HepG2 (cell line): ENCODE measurements around the gene FBXO11. TPM values are rescaled to one million over a fixed set of nuclear protein-coding genes. Genes with fewer than 3 reads are reported as not detected.

Experiments
- ATAC-seq: fragments of 200-7000 bp; cut with Tn5 transposase; 3 replicates; pipeline ENCODE4 v1.9.1; 2020; ENCODE audit warnings: mild to moderate bottlenecking, moderate library complexity
- BruUV-seq: library from RNA; stranded (reverse); fragments of 400-500 nt; replicated peaks from 2 replicates; lab custom pipeline; 2021; lab: Mats Ljungman, UMichigan
- CTCF ChIA-PET: fragments of 300-600 bp; formaldehyde crosslinking; extraction: SDS; loops from one replicate; lab custom pipeline; 2021; ENCODE audit warnings: low total read pairs, inconsistent platforms, low intra/inter-chr PET ratio; lab: Yijun Ruan, JAX
- POLR2A ChIA-PET: fragments of 350-600 bp; sonication (Branson Sonifier 250); formaldehyde crosslinking; loops from one replicate; lab custom pipeline; 2020; ENCODE audit warnings: antibody characterized with exemption, inconsistent platforms; lab: Yijun Ruan, JAX
- DNase-seq: peaks from one replicate; pipeline ENCODE4 v3.0.0-alpha.2; 2015; ENCODE audit warnings: low spot score
- FAIRE-seq: peaks from 3 replicates; lab custom pipeline; 2011; peaks lifted over from hg19 to GRCh38; lab: Jason Lieb, UNC
- H2AFZ ChIP-seq: one replicate; pipeline ENCODE4 v1.6.1; 2011; ENCODE audit warnings: low read length, inconsistent platforms
- H3K27ac ChIP-seq: fragments of 300-600 bp; 3 replicates; pipeline ENCODE4 v1.8.0; 2011; ENCODE audit warnings: mixed run types, mild to moderate bottlenecking, mixed read lengths, low read length, inconsistent platforms; ENCODE audit not compliant: insufficient read depth; ENCODE audit errors: extremely low read length
- H3K27me3 ChIP-seq, 2 experiments: fragments of 200-600 bp in 1 of 2; 2 replicates in 1 of 2; 3 replicates in 1 of 2; pipeline versions ENCODE4 v1.6.0 to v1.8.0; 2011; ENCODE audit warnings: low read length in 2 of 2, mild to moderate bottlenecking in 2 of 2, moderate library complexity in 2 of 2, inconsistent platforms in 1 of 2; ENCODE audit not compliant: insufficient read depth in 2 of 2, control insufficient read depth in 1 of 2
- H3K36me3 ChIP-seq, 2 experiments: fragments of 200-600 bp in 1 of 2; replicated peaks in 1 of 2; 2 replicates in 1 of 2; 3 replicates in 1 of 2; pipeline versions ENCODE4 v1.5.1 to v1.8.0; 2011; ENCODE audit warnings: low read length in 2 of 2, inconsistent platforms in 1 of 2; ENCODE audit not compliant: insufficient read depth in 2 of 2, control insufficient read depth in 1 of 2
- H3K4me1 ChIP-seq: 2 replicates; pipeline ENCODE4 v1.5.1; 2012; ENCODE audit warnings: low read length, inconsistent platforms; ENCODE audit not compliant: insufficient read depth
- H3K4me2 ChIP-seq: 2 replicates; pipeline ENCODE4 v1.6.0; 2011; ENCODE audit warnings: low read depth, low read length, inconsistent platforms
- H3K4me3 ChIP-seq, 3 experiments: fragments of 200-600 bp in 1 of 3; sonication (generic), shearing (Covaris generic) in 1 of 3; replicated peaks in 1 of 3; 2 replicates each; pipeline ENCODE4 v1.5.1; 2011 to 2016; ENCODE audit warnings: low read length in 3 of 3, inconsistent platforms in 2 of 3, low read depth in 2 of 3, mild to moderate bottlenecking in 2 of 3, control low read depth in 1 of 3, mixed read lengths in 1 of 3; ENCODE audit not compliant: insufficient read depth in 1 of 3
- H3K79me2 ChIP-seq: one replicate; pipeline ENCODE4 v1.6.1; 2011; ENCODE audit warnings: low read length, inconsistent platforms; ENCODE audit not compliant: insufficient read depth
- H3K9ac ChIP-seq: 2 replicates; pipeline ENCODE4 v1.6.0; 2011; ENCODE audit warnings: mild to moderate bottlenecking, low read depth, low read length, inconsistent platforms; ENCODE audit not compliant: insufficient read depth
- H3K9me3 ChIP-seq: 2 replicates; pipeline ENCODE4 v1.5.1; 2012; ENCODE audit warnings: mild to moderate bottlenecking, low read length
- H4K20me1 ChIP-seq: 2 replicates; pipeline ENCODE4 v1.6.0; 2011; ENCODE audit warnings: inconsistent platforms, mild to moderate bottlenecking, low read length, moderate library complexity; ENCODE audit not compliant: insufficient read depth
- ELF1 ChIP-seq: sonication (generic); formaldehyde crosslinking; IDR thresholded peaks from 2 replicates; pipeline ENCODE4 v1.4.0; 2020; ENCODE audit warnings: missing genetic modification reagents
- FOSL2 ChIP-seq: sonication (generic); formaldehyde crosslinking; IDR thresholded peaks from 2 replicates; pipeline ENCODE4 v1.4.0; 2020; ENCODE audit warnings: missing genetic modification reagents
- FOXJ3 ChIP-seq: sonication (generic); formaldehyde crosslinking; IDR thresholded peaks from 2 replicates; pipeline ENCODE4 v1.4.0; 2020; ENCODE audit warnings: missing genetic modification reagents, mild to moderate bottlenecking, borderline replicate concordance
- FOXO1 ChIP-seq: sonication (generic); formaldehyde crosslinking; IDR thresholded peaks from 2 replicates; pipeline ENCODE4 v1.4.0; 2020; ENCODE audit warnings: missing genetic modification reagents
- FOXP1 ChIP-seq, 2 experiments: fragments of 450-650 bp in 1 of 2; IDR thresholded peaks; 2 replicates each; pipeline ENCODE4 v1.6.1; 2017 to 2018; ENCODE audit warnings: antibody characterized with exemption in 1 of 2
- HDAC2 ChIP-seq: sonication (generic); formaldehyde crosslinking; IDR thresholded peaks from 2 replicates; pipeline ENCODE4 v1.4.0; 2020; ENCODE audit warnings: missing genetic modification reagents
- HNRNPH1 ChIP-seq: fragments of 200-400 bp; formaldehyde crosslinking; optimal IDR thresholded peaks from 2 replicates; pipeline ENCODE3; 2017; ENCODE audit warnings: mild to moderate bottlenecking, low read depth, low read length
- IKZF4 ChIP-seq: sonication (generic); formaldehyde crosslinking; IDR thresholded peaks from 2 replicates; pipeline ENCODE4 v1.5.1; 2020; ENCODE audit warnings: borderline replicate concordance, mild to moderate bottlenecking, low read depth, missing genetic modification reagents; ENCODE audit errors: not compliant biosample characterization
- IRX3 ChIP-seq: sonication (generic); formaldehyde crosslinking; IDR thresholded peaks from 2 replicates; pipeline ENCODE4 v1.8.1; 2023; ENCODE audit warnings: mild to moderate bottlenecking, low read depth, missing genetic modification reagents, borderline replicate concordance
- ZNF879 ChIP-seq: sonication (generic); formaldehyde crosslinking; IDR thresholded peaks from 2 replicates; pipeline ENCODE4 v1.8.1; 2023; ENCODE audit warnings: missing genetic modification reagents
- WGBS: methylation state at CpG from one replicate; pipeline ENCODE4 v1.1.6; 2017; ENCODE audit warnings: low lambda C conversion rate; 5-methylcytosine and 5-hydroxymethylcytosine counted together
- in situ Hi-C: cut with HindIII; loops from 2 replicates; pipeline ENCODE4 v1.10.0; 2017; ENCODE audit warnings: low pct_unique_long_range_greater_than_20kb; ENCODE audit not compliant: extremely low pct_ligation_motif_present
- intact Hi-C: fragments of 100-400 bp; cut with micrococcal nuclease; formaldehyde crosslinking; loops from one replicate; pipeline ENCODE4 v1.10.0; 2022; ENCODE audit not compliant: unreplicated experiment
- polyA plus RNA-seq, 8 experiments: library from polyadenylated mRNA; depleted of rRNA in 3 of 8; stranded (reverse) in 7 of 8; unstranded in 1 of 8; fragments of >200 nt; fragmentation: Illumina TruSeq in 4 of 8; extraction: Trizol in 4 of 8; gene quantifications; 2 replicates each; pipeline versions ENCODE4 v1.2.1 to v1.2.3, GENCODE V29; 2011 to 2016; ENCODE audit warnings: low read depth in 4 of 8, missing spikeins in 1 of 8, mixed read lengths in 1 of 8; ENCODE audit not compliant: insufficient read depth in 1 of 8
- total RNA-seq, 5 experiments: library from RNA; depleted of rRNA; stranded (reverse); fragments of >200 nt; fragmentation: Illumina TruSeq; extraction: Trizol; gene quantifications; 2 replicates each; pipeline ENCODE4 v1.2.3, GENCODE V29; 2016; ENCODE audit warnings: low read depth in 1 of 5
- TF ChIP-seq, protein P1 (sequence below): sonication (generic); formaldehyde crosslinking; IDR thresholded peaks from 2 replicates; pipeline ENCODE4 v1.8.0; 2022; ENCODE audit warnings: missing genetic modification reagents, low read depth, mild to moderate bottlenecking, borderline replicate concordance
- TF ChIP-seq, protein P2 (sequence below): sonication (generic); formaldehyde crosslinking; IDR thresholded peaks from 2 replicates; pipeline ENCODE4 v1.4.0; 2020; ENCODE audit warnings: missing genetic modification reagents
- TF ChIP-seq, protein P3 (sequence below): sonication (generic); formaldehyde crosslinking; IDR thresholded peaks from 2 replicates; pipeline ENCODE4 v1.4.0; 2020; ENCODE audit warnings: missing genetic modification reagents, mild to moderate bottlenecking, borderline replicate concordance

FBXO11 gene
- total and polyA plus RNA-seq, 2 of the 13 experiments (the other 11 are each of a cell fraction or from before 2014, with no cell fraction given), result 27.9 to 47.6 TPM

DNA sequence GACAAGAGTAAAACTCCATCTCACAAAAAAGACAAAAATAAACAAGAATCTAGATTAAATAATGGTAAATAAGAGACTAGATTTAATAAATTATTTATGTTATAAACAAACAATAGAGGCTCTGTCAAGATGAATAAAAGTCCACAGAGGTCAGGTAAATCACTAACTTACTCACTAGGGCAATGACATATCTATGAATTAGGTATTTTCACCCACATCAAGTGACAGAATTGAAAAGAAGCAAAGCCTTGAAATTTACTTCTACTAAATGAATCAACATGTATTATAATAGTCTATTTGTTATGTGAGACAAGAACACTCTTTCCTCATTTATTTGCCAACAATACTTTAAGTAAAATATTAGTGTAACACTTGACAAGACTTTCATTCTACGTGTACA, 41.7 kb downstream of the FBXO11 start:
- H3K4me3 ChIP-seq, result no peak overlapping the region
- in situ Hi-C loops (no loop called here), intact Hi-C loops (no loop called here)
- H3K4me1 ChIP-seq, result peaks cover 15% of the 10 kb centered on the region; the same call in 1 of the 2 replicates
- FAIRE-seq (no peak), DNase-seq (no peak), ATAC-seq (no peak)
- H3K27ac ChIP-seq, result no peak overlapping the region
- H3K9ac ChIP-seq, result no peak overlapping the region
- peaks cover 87% of the 10 kb centered on the region for H3K79me2 ChIP-seq
- BruUV-seq, result no TSS peak
- peaks cover 1 to 6% of the 10 kb centered on the region in 2 experiments; a peak in 3 of 5 replicates for H3K36me3 ChIP-seq
- no peak overlapping the region for H2AFZ ChIP-seq
- H4K20me1 ChIP-seq, result peaks cover 38% of the 10 kb centered on the region
- POLR2A ChIA-PET, result no interaction called here
- H3K9me3 ChIP-seq, result no peaks in the 10 kb centered on the region
- TF ChIP-seq IKZF4 (no peak), ELF1 (CRISPR knock-in tag) (no peak), FOXJ3 (CRISPR knock-in tag) (no peak)
- TF ChIP-seq, protein P1, sequence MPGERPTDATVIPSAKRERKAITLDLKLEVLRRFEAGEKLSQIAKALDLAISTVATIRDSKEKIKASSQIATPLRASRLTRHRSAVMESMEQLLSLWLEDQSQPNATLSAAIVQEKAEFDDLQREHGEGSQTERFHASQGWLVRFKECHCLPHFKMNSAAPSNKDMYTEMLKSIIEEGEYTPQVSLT (CRISPR knock-in tag), result no peak
- no peak overlapping the region for H3K4me2 ChIP-seq
- no peaks in the 10 kb centered on the region for H3K27me3 ChIP-seq
- 93% methylated on average over 1 of the region's 1 CpG for WGBS
- CTCF ChIA-PET, result no interaction called here

DNA sequence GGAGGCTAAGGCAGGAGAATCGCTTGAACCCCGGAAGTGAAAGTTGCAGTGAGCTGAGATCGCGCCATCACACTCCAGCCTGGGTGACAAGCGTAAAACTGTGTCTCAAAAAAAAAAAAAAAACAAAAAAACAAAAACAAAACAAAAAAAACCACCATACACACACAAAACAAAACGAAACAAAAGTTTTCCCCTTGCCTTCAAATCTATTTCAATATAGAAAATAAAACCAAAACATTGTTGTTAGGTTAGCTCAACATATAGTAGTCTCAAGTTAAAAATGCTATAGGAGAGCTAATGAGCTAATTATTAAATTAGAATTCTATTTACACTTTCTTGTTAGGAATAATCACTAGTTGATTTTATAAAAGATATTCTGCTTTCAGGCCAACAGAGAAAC, 43.3 kb downstream of the FBXO11 start:
- intact Hi-C loops (no loop called here), in situ Hi-C loops (no loop called here)
- Histone ChIP-seq H3K4me2 (no peak overlapping the region), H2AFZ (no peak overlapping the region), H3K4me1 (peaks cover 15% of the 10 kb centered on the region; the same call in 1 of the 2 replicates), H3K79me2 (peaks cover 79% of the 10 kb centered on the region), H3K27ac (no peak overlapping the region), H3K9ac (no peak overlapping the region), H3K27me3 (no peaks in the 10 kb centered on the region), H3K4me3 (no peak overlapping the region), H3K36me3 (no peaks in the 10 kb centered on the region; a peak in 1 of 5 replicates), H4K20me1 (peaks cover 33% of the 10 kb centered on the region), H3K9me3 (no peaks in the 10 kb centered on the region)
- ATAC-seq (no peak), FAIRE-seq (no peak), DNase-seq (no peak)
- 98% methylated on average over 6 of the region's 6 CpGs for WGBS
- ChIA-PET POLR2A (no interaction called here), CTCF (no interaction called here)
- BruUV-seq, result no TSS peak
- TF ChIP-seq IKZF4 (no peak), FOXO1 (CRISPR knock-in tag) (no peak), FOXP1 (IDR thresholded peaks at IDR 0.05) (no peak), FOXP1 (CRISPR knock-in tag; IDR thresholded peaks at IDR 0.05) (no peak), IRX3 (CRISPR knock-in tag) (no peak), HNRNPH1 (no peak), ZNF879 (CRISPR knock-in tag) (no peak), HDAC2 (CRISPR knock-in tag) (no peak), FOSL2 (CRISPR knock-in tag) (no peak)
- TF ChIP-seq, protein P2, sequence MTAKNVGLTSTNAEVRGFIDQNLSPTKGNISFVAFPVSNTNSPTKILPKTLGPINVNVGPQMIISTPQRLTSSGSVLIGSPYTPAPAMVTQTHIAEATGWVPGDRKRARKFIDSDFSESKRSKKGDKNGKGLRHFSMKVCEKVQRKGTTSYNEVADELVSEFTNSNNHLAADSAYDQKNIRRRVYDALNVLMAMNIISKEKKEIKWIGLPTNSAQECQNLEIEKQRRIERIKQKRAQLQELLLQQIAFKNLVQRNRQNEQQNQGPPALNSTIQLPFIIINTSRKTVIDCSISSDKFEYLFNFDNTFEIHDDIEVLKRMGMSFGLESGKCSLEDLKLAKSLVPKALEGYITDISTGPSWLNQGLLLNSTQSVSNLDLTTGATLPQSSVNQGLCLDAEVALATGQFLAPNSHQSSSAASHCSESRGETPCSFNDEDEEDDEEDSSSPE (CRISPR knock-in tag), result no peak
- TF ChIP-seq, protein P3, sequence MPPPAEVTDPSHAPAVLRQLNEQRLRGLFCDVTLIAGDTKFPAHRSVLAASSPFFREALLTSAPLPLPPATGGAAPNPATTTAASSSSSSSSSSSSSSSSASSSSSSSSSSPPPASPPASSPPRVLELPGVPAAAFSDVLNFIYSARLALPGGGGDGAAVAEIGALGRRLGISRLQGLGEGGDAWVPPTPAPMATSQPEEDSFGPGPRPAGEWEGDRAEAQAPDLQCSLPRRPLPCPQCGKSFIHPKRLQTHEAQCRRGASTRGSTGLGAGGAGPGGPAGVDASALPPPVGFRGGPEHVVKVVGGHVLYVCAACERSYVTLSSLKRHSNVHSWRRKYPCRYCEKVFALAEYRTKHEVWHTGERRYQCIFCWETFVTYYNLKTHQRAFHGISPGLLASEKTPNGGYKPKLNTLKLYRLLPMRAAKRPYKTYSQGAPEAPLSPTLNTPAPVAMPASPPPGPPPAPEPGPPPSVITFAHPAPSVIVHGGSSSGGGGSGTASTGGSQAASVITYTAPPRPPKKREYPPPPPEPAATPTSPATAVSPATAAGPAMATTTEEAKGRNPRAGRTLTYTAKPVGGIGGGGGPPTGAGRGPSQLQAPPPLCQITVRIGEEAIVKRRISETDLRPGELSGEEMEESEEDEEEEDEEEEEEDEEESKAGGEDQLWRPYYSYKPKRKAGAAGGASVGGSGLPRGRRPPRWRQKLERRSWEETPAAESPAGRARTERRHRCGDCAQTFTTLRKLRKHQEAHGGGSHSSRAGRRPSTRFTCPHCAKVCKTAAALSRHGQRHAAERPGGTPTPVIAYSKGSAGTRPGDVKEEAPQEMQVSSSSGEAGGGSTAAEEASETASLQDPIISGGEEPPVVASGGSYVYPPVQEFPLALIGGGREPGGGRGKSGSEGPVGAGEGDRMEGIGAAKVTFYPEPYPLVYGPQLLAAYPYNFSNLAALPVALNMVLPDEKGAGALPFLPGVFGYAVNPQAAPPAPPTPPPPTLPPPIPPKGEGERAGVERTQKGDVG, result no peak
